Lower leg skin (tissue), 3 donors: ENCODE results near the gene UBE2D1.

Experiments
- CTCF ChIP-seq, 3 donors: fragments of 450-650 bp; IDR thresholded peaks; one replicate each; pipeline ENCODE4 v1.5.1; 2016; ENCODE audit warnings: antibody characterized with exemption in 3 of 3, mild to moderate bottlenecking in 3 of 3, moderate library complexity in 2 of 3
- POLR2A ChIP-seq, 2 donors: fragments of 450-650 bp; IDR thresholded peaks; one replicate each; pipeline ENCODE4 v1.6.1; 2016 to 2017; ENCODE audit warnings: antibody characterized with exemption in 2 of 2, mild to moderate bottlenecking in 1 of 2, moderate library complexity in 1 of 2

DNA sequence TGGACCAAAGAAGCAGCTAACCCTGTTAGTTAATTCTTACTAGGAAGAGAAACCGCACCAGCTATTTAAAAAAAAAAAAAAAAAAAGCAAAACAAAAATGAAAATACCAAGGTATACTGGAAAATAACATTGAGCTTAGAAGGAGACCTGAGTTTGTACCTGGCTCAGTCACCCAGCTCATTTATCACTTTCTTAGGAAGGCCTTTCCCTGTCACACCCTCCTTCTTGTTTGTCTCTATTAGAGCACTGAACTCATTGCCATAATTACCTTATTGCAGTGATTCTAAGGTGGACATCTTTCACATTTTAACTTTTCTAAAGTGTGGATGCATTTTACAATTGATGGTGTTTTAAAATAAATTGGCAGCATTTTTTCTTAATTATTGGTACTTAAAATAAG is 24.1 kb downstream of the UBE2D1 start:
- no peak for TF ChIP-seq CTCF (IDR thresholded peaks at IDR 0.05)
- no peak for TF ChIP-seq POLR2A (IDR thresholded peaks at IDR 0.05)
